Hepatocyte (in vitro differentiated cells): ENCODE data around the gene VSIG8.

Experiments
- EZH2 ChIP-seq: fragments of 200-600 bp; sonication (generic); IDR thresholded peaks from 2 replicates; pipeline ENCODE4 v1.6.1; 2016; ENCODE audit warnings: antibody characterized with exemption, mild to moderate bottlenecking, borderline replicate concordance
- EZH2phosphoT487 ChIP-seq: fragments of 200-600 bp; sonication (generic); IDR thresholded peaks from one replicate; pipeline ENCODE4 v1.6.1; 2018; ENCODE audit warnings: antibody characterized with exemption, mild to moderate bottlenecking, low read depth, moderate library complexity; ENCODE audit not compliant: unreplicated experiment, severe bottlenecking
- TF ChIP-seq, protein P1 (sequence below): fragments of 200-600 bp; sonication (generic); IDR thresholded peaks from 2 replicates; pipeline ENCODE4 v1.5.1; 2016; ENCODE audit warnings: antibody characterized with exemption, mild to moderate bottlenecking; ENCODE audit not compliant: poor library complexity

- TF ChIP-seq EZH2phosphoT487 (no peak), EZH2 (no peak)
- TF ChIP-seq, protein P1, sequence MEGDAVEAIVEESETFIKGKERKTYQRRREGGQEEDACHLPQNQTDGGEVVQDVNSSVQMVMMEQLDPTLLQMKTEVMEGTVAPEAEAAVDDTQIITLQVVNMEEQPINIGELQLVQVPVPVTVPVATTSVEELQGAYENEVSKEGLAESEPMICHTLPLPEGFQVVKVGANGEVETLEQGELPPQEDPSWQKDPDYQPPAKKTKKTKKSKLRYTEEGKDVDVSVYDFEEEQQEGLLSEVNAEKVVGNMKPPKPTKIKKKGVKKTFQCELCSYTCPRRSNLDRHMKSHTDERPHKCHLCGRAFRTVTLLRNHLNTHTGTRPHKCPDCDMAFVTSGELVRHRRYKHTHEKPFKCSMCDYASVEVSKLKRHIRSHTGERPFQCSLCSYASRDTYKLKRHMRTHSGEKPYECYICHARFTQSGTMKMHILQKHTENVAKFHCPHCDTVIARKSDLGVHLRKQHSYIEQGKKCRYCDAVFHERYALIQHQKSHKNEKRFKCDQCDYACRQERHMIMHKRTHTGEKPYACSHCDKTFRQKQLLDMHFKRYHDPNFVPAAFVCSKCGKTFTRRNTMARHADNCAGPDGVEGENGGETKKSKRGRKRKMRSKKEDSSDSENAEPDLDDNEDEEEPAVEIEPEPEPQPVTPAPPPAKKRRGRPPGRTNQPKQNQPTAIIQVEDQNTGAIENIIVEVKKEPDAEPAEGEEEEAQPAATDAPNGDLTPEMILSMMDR, result no peak
These were observed 23.2 kb downstream of the VSIG8 start for GRCh38 chr1:159839116-159839849.
